ENCODE data around the gene RBPJ.

DNA sequence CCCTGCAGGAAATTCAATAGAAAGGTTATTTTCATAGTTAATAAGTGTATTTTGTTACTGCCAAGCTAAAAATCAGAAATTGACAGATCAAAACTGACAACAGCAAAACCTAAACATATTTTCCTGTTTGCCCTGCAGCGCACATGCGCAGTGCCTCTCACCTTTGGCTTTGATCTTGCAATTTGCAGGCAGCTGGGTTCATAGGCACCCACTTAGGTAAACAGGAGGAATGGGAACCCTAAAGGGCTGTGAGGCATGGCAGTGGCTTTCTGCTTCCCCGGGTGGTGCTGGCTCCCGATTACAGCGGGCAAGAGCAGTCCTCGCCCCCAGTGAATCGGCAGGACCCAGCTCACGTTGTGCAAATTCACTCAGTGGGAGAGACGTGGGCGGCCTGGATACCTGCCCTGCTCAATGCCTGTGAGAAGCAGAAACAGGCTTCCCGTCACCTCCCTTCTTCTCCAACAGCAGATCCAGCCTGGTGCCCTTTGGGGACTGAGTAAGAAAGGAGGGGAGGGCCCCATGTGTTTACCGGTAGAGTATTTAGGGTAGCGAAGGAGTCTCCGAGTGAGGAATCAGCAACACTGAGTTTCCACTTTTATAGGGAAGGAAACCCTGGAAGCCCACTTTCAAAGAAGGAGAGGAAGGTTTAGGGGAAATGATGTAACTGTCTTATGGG, 143.7 kb downstream of the RBPJ start:
- TF ChIP-seq, protein P1, sequence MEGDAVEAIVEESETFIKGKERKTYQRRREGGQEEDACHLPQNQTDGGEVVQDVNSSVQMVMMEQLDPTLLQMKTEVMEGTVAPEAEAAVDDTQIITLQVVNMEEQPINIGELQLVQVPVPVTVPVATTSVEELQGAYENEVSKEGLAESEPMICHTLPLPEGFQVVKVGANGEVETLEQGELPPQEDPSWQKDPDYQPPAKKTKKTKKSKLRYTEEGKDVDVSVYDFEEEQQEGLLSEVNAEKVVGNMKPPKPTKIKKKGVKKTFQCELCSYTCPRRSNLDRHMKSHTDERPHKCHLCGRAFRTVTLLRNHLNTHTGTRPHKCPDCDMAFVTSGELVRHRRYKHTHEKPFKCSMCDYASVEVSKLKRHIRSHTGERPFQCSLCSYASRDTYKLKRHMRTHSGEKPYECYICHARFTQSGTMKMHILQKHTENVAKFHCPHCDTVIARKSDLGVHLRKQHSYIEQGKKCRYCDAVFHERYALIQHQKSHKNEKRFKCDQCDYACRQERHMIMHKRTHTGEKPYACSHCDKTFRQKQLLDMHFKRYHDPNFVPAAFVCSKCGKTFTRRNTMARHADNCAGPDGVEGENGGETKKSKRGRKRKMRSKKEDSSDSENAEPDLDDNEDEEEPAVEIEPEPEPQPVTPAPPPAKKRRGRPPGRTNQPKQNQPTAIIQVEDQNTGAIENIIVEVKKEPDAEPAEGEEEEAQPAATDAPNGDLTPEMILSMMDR (conservative IDR thresholded peaks at IDR 0.05) = no peak
- TF ChIP-seq ZFX (IDR thresholded peaks at IDR 0.05) = no peak
